Epithelial cell of esophagus (primary cell): ENCODE measurements around the gene PTGIR.

Source experiments
- DNase-seq: peaks from one replicate; pipeline ENCODE4 v3.0.0; 2010; ENCODE audit warnings: low read depth
- H3K4me3 ChIP-seq: 2 replicates; pipeline ENCODE4 v1.5.1; 2011; ENCODE audit warnings: mild to moderate bottlenecking, low read length, control low read depth
- CTCF ChIP-seq: IDR thresholded peaks from 2 replicates; pipeline ENCODE4 v1.5.1; 2011; ENCODE audit warnings: low read depth, mild to moderate bottlenecking, low read length, control low read depth, inconsistent platforms; ENCODE audit not compliant: insufficient read depth; ENCODE audit errors: missing control alignments

PTGIR gene

GRCh38 chr19:46573679-46574498 is 51.0 kb downstream of the PTGIR start:
- DNase-seq, result no peak
- H3K4me3 ChIP-seq, result no peak overlapping the region
- TF ChIP-seq CTCF, result no peak

- peak; percentile 41 for DNase-seq
- no peak overlapping the region for H3K4me3 ChIP-seq
- peak; percentile 50 for TF ChIP-seq CTCF
Observed at GRCh38 chr19:46571495-46571894, 53.4 kb downstream of the PTGIR start.
